Measurements from ENCODE around the gene SEC14L5.

DNA sequence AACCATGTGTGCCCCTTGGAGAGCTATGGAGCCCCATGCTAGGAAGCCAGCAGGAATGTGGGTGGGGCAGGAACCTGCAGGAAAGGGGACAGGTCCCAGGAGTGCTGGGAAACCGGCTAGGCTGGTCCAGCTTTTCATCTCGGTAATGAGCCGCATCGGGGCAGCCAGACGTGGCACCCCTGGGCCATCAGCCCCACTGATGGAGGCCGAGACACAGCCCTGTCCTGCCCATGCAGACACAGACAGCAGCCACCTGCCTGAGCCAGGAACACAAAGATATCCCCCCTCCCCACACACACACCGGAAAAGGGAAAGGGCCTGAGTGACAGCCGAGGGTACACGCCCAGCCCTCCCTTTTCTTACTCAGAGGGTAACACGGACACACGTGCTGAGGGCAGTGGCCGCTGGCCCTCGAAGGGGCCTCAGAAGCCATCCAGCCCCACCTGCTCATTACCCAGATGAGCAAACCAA lies 39.3 kb upstream of the SEC14L5 start:
- no peak for TF ChIP-seq EZH2 (IDR thresholded peaks at IDR 0.05)
- TF ChIP-seq POLR2AphosphoS5 (IDR thresholded peaks at IDR 0.05; ENCODE audit: borderline replicate concordance, low read depth, low read length), result no peak
- TF ChIP-seq FOXP2 (optimal IDR thresholded peaks at IDR 0.05; ENCODE audit: control extremely low read depth, extremely low read length, insufficient read depth), result no peak

Data from SK-N-MC (cell line).